GM12874 (cell line): ENCODE results near the gene GRAMD4.

Experiments
- TF ChIP-seq, protein P1 (sequence below): IDR thresholded peaks from 2 replicates; pipeline ENCODE4 v1.5.1; 2011; ENCODE audit warnings: low read depth, mild to moderate bottlenecking, control low read depth, low read length, moderate library complexity; ENCODE audit not compliant: insufficient read depth

GRAMD4 gene

DNA sequence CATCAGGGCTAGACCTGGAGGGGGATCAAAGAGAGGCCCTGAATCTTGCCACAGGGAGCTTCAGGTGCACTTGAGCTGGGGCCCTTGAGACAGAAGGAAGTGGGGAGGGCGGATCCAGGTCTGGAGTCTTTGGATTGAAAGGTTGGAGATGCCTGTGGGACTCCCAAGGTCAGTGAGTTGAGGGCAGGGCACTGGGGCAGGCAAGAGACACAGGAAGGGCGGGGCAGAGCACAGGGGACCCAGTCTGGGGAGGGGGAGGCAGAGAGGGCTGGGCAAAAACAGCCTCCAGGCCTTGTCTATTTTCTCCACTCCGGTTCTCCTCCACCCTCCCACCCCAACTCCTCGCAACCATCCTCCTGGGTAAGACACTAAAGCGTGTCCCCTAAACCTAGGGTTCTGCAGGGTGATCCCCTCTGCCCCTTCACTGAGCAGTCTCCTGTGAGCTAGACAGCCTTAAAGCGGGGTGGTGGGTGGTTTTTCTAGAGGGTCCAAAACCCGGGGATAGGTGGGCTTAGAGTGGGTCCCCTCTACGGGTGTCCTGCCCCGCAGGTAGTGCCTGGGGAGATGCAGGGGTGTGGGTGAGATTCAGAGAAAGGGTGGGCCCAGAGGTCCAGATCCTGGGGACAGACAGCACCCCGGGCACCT lies 44.2 kb upstream of the GRAMD4 start:
- TF ChIP-seq, protein P1, sequence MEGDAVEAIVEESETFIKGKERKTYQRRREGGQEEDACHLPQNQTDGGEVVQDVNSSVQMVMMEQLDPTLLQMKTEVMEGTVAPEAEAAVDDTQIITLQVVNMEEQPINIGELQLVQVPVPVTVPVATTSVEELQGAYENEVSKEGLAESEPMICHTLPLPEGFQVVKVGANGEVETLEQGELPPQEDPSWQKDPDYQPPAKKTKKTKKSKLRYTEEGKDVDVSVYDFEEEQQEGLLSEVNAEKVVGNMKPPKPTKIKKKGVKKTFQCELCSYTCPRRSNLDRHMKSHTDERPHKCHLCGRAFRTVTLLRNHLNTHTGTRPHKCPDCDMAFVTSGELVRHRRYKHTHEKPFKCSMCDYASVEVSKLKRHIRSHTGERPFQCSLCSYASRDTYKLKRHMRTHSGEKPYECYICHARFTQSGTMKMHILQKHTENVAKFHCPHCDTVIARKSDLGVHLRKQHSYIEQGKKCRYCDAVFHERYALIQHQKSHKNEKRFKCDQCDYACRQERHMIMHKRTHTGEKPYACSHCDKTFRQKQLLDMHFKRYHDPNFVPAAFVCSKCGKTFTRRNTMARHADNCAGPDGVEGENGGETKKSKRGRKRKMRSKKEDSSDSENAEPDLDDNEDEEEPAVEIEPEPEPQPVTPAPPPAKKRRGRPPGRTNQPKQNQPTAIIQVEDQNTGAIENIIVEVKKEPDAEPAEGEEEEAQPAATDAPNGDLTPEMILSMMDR = no peak

DNA sequence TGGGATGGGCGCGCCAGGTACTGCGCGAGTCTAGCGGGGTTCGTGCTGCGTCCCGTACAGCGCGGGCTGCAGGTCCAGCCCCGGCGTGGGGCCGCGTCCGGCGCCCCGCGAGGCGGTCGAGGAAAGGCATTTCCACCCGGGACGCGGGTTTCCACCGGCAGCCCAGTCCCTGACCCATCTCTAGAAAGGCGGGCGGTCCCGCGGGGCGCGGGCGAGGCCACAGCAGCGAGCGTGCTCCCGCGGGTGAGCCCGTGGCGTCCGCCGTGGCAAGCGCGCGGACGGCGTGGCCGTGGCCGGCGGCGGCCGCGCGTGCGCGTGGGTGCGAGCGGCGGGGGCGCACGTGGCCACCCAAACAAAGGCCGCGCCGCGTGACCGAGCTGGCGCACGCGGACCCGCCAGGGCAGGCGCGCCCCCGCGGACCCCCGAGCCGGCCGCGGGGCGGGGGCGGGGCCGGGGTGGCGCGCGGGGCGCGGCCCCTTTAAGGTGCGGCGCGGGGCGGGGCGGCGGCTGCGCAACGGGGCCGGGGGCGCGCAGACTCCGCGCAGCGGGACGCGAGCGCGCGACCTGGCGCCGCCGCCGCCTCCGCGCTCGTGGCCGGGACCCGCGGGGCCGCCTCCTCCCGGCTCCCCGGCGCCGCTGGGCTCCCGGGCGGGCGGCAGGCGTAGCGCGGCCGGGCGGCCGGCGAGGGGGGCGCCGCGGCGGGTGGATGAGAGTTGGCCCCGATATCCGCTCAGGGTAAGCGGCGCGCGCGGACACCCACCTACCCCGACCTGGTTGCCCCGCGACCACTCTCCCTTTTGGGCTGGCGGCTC lies 43.4 kb upstream of the GRAMD4 start:
- TF ChIP-seq, protein P1 = no peak

DNA sequence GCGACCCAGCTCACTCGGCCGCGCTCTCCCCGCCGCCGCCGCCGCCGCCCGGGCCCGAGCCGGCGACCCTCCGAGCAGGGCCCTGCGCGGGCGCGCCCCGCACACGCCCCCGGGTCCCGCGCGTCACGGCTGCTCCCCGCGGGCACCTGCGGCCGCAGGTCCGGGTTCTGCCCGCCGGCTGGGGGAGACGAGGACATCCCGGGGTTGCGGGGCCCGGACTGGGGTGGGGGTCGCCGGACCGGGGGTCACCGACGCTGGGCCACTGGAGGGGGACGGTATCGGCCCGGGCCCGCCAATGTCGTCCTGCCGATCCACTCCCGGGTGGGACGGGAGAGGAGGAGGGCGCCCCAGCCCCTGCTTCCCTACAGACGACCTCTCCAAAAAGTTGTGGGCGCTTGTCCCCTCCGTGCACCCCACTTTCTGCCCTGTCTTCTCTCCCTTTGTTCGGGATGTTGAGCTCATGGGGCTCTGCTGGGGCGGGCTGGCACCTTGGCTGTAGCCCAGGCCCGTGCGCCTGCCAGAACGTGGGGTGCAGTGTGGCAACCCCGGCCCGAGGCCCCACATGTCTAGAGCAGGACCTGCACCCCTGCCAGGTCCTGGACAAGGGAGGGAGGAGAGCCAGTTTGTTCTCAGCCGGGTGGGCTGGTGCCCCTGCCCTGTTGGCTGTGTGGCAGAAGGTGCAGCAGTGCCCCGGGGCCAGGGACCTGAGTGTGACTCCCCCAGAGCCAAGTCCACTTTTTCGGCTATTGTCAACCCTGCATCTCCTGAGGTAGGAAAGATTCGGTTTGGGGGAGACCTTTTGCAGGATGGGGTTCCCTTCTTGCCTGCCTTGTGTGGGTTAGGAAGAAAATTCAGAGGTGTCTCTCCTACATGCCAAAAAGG lies 42.6 kb upstream of the GRAMD4 start:
- TF ChIP-seq, protein P1 = no peak

DNA sequence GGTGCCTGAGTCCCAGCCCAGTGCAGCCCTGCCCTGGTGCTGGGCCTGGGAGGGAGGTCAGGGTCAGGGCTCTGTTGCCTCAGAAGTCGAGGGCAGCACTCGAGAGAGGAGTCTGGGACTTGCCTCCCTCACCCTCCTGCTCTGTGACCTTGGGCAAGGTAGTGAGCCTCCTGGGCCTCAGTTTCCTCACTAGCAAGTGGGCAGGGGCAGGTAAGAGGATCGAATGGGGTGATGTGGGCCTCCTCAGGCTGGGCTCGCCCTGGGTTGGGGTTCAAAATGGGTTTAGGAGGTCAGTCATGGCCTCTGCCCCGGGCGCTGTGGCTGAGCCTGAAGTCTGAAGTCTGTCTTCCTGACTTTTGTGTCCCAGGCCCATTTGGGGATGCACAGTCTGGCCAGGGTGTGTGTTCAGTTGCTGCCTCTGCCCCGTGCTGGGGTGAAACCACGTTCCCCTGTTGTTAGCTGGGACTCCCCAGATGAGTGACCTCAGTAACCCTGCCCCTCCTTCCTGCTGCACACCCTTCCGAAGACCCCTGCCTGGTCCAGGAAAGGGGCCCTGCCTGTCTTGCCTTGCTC lies 41.8 kb upstream of the GRAMD4 start:
- TF ChIP-seq, protein P1 = no peak

DNA sequence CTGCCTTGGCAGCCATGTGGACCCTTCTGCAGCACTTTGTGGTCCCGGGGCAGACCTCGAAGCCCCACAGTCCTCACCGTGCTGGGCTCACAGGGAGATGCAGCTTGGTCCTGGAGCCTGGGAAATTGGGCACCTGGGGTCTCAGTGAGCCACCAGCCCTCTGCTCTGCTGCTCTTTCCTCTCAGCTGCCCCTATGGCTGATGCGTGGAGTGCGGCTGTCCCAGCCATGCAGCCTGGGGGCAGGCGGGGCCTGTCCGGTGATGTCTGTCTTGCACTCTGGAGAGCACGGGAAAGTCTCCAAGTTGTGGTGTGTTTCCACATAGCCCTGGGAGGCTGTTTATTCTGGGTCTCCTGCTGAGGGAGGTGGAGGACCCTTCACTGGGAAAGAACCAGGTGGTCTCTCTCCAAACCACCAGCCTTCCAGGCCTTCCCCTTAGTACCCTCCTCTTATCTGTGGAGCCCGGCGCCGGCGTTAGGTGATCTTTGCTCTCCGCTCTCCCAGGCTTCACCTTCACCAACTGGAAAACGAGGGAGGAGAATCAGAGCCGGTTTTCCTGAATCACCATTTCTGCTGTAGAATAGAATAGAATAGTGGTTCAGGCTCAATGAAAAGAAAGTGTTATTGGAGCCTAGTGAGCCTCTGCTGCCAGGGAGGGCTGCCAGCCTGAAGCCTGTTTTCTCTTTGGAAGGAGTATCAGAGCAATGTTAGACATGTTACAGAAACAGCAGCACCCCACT lies 41.2 kb upstream of the GRAMD4 start:
- TF ChIP-seq, protein P1 = no peak

DNA sequence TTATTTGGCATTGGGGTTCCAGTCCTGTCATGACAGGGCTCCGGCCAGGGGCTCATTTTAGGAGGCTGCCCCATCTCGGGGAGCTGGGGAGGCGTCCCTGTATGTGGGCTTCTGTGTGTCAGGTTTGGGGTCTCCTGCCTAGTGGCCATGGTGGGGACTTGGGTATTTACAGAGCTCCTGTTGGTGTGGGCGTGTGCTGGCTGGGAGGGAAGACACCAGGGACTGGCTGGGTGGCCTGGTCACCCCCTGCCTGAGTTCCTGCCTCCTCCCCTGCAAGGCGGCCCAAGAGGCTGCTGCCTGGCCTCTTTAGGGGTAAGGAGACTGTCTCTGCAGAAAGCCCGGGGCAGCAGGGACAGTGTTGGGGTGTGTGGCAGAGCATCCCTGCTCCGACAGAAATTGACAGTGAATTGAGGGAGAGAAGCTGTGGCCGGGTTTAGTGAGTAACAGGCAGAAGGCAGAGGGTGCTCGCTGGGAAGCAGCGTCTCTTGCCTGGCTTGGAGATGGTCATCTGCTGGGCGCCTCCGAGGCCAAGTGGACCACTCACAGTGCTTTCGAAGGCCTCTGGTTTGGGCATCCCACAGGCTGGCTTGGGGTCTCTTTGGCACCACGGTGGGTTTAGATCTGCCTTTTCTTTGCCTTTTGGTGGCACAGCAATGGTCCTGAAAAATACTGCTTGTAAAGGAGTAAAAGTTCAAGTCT lies 40.3 kb upstream of the GRAMD4 start:
- TF ChIP-seq, protein P1 = no peak
